CD14-positive monocyte (primary cell): Measurements from ENCODE around the gene JADE3. TPM values are rescaled to one million over a fixed set of nuclear protein-coding genes. Genes with fewer than 3 reads are reported as not detected.
"Not testable (repeated sequence)": the region's sequence is repeated elsewhere in the genome, so short reads cannot be mapped to it uniquely, and the experiment has no call there.

Experiments used
- DNase-seq, 3 donors: peaks; one replicate each; pipeline ENCODE4 v3.0.0-alpha.2; 2011 to 2022
- H2AFZ ChIP-seq: 2 replicates; pipeline ENCODE4 v1.6.0; 2012; ENCODE audit warnings: mild to moderate bottlenecking, low read depth, low read length, inconsistent platforms; ENCODE audit not compliant: insufficient read depth, poor library complexity, severe bottlenecking
- H3K27ac ChIP-seq, 2 donors: 1 replicate in 1 of 2; 2 replicates in 1 of 2; pipeline ENCODE4 v1.5.1; 2012 to 2013; ENCODE audit warnings: low read length in 2 of 2, control low read depth in 1 of 2, inconsistent platforms in 1 of 2, low read depth in 1 of 2, mild to moderate bottlenecking in 1 of 2
- H3K27me3 ChIP-seq, 2 donors: one replicate each; pipeline versions ENCODE4 v1.6.0 to v1.6.1; 2011 to 2013; ENCODE audit warnings: low read length in 2 of 2; ENCODE audit not compliant: control insufficient read depth in 2 of 2, insufficient read depth in 2 of 2
- H3K36me3 ChIP-seq, 2 donors: replicated peaks in 1 of 2; 1 replicate in 1 of 2; 2 replicates in 1 of 2; pipeline versions ENCODE4 v1.5.1 to v1.6.1; 2012 to 2013; ENCODE audit warnings: low read length in 2 of 2, control low read depth in 1 of 2, inconsistent platforms in 1 of 2, mild to moderate bottlenecking in 1 of 2; ENCODE audit not compliant: insufficient read depth in 2 of 2, control insufficient read depth in 1 of 2
- H3K4me1 ChIP-seq, 2 donors: 1 replicate in 1 of 2; 2 replicates in 1 of 2; pipeline versions ENCODE4 v1.5.1 to v1.6.1; 2012 to 2013; ENCODE audit warnings: low read length in 2 of 2, control low read depth in 1 of 2, inconsistent platforms in 1 of 2, mild to moderate bottlenecking in 1 of 2, moderate library complexity in 1 of 2; ENCODE audit not compliant: insufficient read depth in 2 of 2, control insufficient read depth in 1 of 2
- H3K4me2 ChIP-seq: replicated peaks from 2 replicates; pipeline ENCODE3; 2012; ENCODE audit warnings: low read length, moderate library complexity, mild to moderate bottlenecking; ENCODE audit not compliant: poor library complexity, severe bottlenecking; ENCODE audit errors: extremely low read depth
- H3K4me3 ChIP-seq, 3 experiments: fragments of 200-600 bp in 1 of 3; sonication (generic) in 1 of 3; replicated peaks in 1 of 3; 1 replicate in 2 of 3; 2 replicates in 1 of 3; pipeline ENCODE4 v1.5.1; 2011 to 2013; ENCODE audit warnings: low read length in 3 of 3, mild to moderate bottlenecking in 3 of 3, control low read depth in 2 of 3, low read depth in 2 of 3, inconsistent platforms in 1 of 3, moderate library complexity in 1 of 3
- H3K79me2 ChIP-seq: 2 replicates; pipeline ENCODE4 v1.6.0; 2012; ENCODE audit warnings: mild to moderate bottlenecking, control low read depth, inconsistent platforms, low read length, moderate library complexity; ENCODE audit not compliant: insufficient read depth
- H3K9ac ChIP-seq: 2 replicates; pipeline ENCODE4 v1.6.0; 2017; ENCODE audit warnings: low read length, mild to moderate bottlenecking; ENCODE audit not compliant: insufficient read depth, poor library complexity, severe bottlenecking
- H3K9me3 ChIP-seq, 2 donors: replicated peaks in 1 of 2; 1 replicate in 1 of 2; 2 replicates in 1 of 2; pipeline versions ENCODE4 v1.5.1 to v1.6.1; 2012 to 2013; ENCODE audit warnings: low read length in 2 of 2, control low read depth in 1 of 2; ENCODE audit not compliant: control insufficient read depth in 1 of 2, insufficient read depth in 1 of 2
- H4K20me1 ChIP-seq: 2 replicates; pipeline ENCODE4 v1.6.0; 2012; ENCODE audit warnings: mild to moderate bottlenecking, low read length, control low read depth, moderate library complexity; ENCODE audit not compliant: insufficient read depth
- H3K27ac Mint-ChIP-seq, 7 donors: one replicate each; pipeline ENCODE4 v1.8.0; 2020; ENCODE audit warnings: mild to moderate bottlenecking in 7 of 7, mixed read lengths in 7 of 7, moderate library complexity in 6 of 7, inconsistent platforms in 2 of 7
- H3K27me3 Mint-ChIP-seq, 3 donors: one replicate each; pipeline ENCODE4 v1.8.0; 2021 to 2022; ENCODE audit warnings: low read depth in 3 of 3, mild to moderate bottlenecking in 3 of 3, mixed read lengths in 3 of 3, moderate library complexity in 3 of 3, inconsistent platforms in 1 of 3
- H3K36me3 Mint-ChIP-seq, 2 donors: one replicate each; pipeline ENCODE4 v1.8.0; 2020; ENCODE audit warnings: mixed read lengths in 2 of 2, inconsistent platforms in 1 of 2, mild to moderate bottlenecking in 1 of 2
- H3K4me1 Mint-ChIP-seq: one replicate; pipeline ENCODE4 v1.8.0; 2020; ENCODE audit warnings: mild to moderate bottlenecking, mixed read lengths
- H3K4me3 Mint-ChIP-seq, 2 donors: one replicate each; pipeline ENCODE4 v1.8.0; 2020; ENCODE audit warnings: mild to moderate bottlenecking in 2 of 2, mixed read lengths in 2 of 2, moderate library complexity in 1 of 2
- H3K9me3 Mint-ChIP-seq, 7 donors: one replicate each; pipeline ENCODE4 v1.8.0; 2020 to 2022; ENCODE audit warnings: mixed read lengths in 7 of 7, mild to moderate bottlenecking in 6 of 7, moderate library complexity in 6 of 7, inconsistent platforms in 2 of 7
- CTCF ChIP-seq: fragments of 200-600 bp; IDR thresholded peaks from one replicate; pipeline ENCODE4 v1.8.0; 2022; ENCODE audit warnings: antibody characterized with exemption, mild to moderate bottlenecking
- WGBS: methylation state at CpG from one replicate; pipeline ENCODE4 v1.1.5; 2013; ENCODE audit warnings: missing lambda C conversion rate; ENCODE audit not compliant: insufficient coverage; 5-methylcytosine and 5-hydroxymethylcytosine counted together
- intact Hi-C, 2 donors: fragments of 100-400 bp; cut with micrococcal nuclease; formaldehyde crosslinking; loops; one replicate each; pipeline versions ENCODE4 v1.15.0 to v1.15.1; 2023
- polyA plus RNA-seq, 3 donors: library from polyadenylated mRNA; depleted of rRNA in 1 of 3; unstranded in 2 of 3; stranded (reverse) in 1 of 3; fragments of 300-500 nt in 2 of 3; fragments of >200 nt in 1 of 3; fragmentation: Illumina TruSeq in 2 of 3; gene quantifications; 1 replicate in 2 of 3; 2 replicates in 1 of 3; pipeline ENCODE4 v1.2.3, GENCODE V29; 2012 to 2021

The JADE3 gene
- polyA plus RNA-seq, 3 donors, result 0.03 to 0.43 (median 0.19) TPM

GRCh38 chrX:46967547-46967946 is 55.3 kb downstream of the JADE3 start:
- Histone ChIP-seq H3K4me2 (no peak overlapping the region), H3K27ac (no peak overlapping the region), H2AFZ (no peak overlapping the region), H3K36me3 (no peaks in the 10 kb centered on the region), H3K27me3 (peaks cover 0 to 13% of the 10 kb centered on the region in 2 donors), H4K20me1 (no peaks in the 10 kb centered on the region), H3K4me1 (no peaks in the 10 kb centered on the region), H3K9me3 (no peaks in the 10 kb centered on the region), H3K9ac (no peak overlapping the region), H3K79me2 (no peaks in the 10 kb centered on the region), H3K4me3 (no peak overlapping the region)
- no peaks in the 10 kb centered on the region for H3K36me3 Mint-ChIP-seq
- H3K27me3 Mint-ChIP-seq, result peaks cover 0 to 20% (median 0%) of the 10 kb centered on the region in 3 donors
- H3K9me3 Mint-ChIP-seq, result no peaks in the 10 kb centered on the region
- no peak overlapping the region for H3K4me3 Mint-ChIP-seq
- H3K4me1 Mint-ChIP-seq, result no peaks in the 10 kb centered on the region
- no peak for TF ChIP-seq CTCF
- DNase-seq, result no peak
- H3K27ac Mint-ChIP-seq, result no peak overlapping the region
- intact Hi-C loops, result no loop called here
- 100% methylated on average over 1 of the region's 4 CpGs for WGBS

- H3K36me3 Mint-ChIP-seq, H3K9ac ChIP-seq, H4K20me1 ChIP-seq, H3K79me2 ChIP-seq, H3K4me3 ChIP-seq, DNase-seq, H3K36me3 ChIP-seq, H3K4me3 Mint-ChIP-seq, H3K27ac Mint-ChIP-seq, H3K27ac ChIP-seq, H3K9me3 Mint-ChIP-seq, H3K9me3 ChIP-seq, H3K4me1 Mint-ChIP-seq, H3K4me2 ChIP-seq, H3K4me1 ChIP-seq, H3K27me3 ChIP-seq, H2AFZ ChIP-seq: not testable (repeated sequence)
- H3K27me3 Mint-ChIP-seq, result peaks cover 0 to 18% (median 0%) of the 10 kb centered on the region in 3 donors
- intact Hi-C loops, result loop anchor here in 1 of 2 donors (10.0 kb wide), 1 partner anchor 72 kb away; no protein-coding TSS in a partner anchor
- no CpG with 5 or more reads among the region's 4 CpGs for WGBS
These were observed 64.8 kb downstream of the JADE3 start for GRCh38 chrX:46977046-46977445.
